ENCODE measurements around the gene STARD7.

STARD7 gene

DNA sequence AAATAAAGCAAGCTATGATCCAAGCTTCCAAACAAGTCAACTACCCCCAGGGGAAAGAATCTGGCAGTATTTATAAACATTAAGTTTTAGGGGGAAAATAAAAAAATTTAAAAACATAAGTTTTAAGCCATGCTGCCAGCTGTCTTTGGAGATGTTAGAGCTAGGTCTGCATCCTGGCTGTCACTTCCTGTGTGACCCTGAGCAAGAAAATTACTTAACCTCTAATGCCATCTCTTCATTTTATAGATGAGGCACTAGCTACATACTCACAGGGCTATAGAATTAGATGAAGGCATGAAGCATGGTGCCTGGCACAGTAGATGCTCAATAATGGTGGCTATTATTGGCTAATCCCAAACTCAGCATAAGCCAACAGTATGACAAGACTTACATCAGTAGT, 28.1 kb downstream of the STARD7 start:
- H3K4me3 ChIP-seq (ENCODE audit: control insufficient read depth, low read depth, low read length) = no peak overlapping the region
- DNase-seq (ENCODE audit: low read depth) = no peak
- TF ChIP-seq, protein P1, sequence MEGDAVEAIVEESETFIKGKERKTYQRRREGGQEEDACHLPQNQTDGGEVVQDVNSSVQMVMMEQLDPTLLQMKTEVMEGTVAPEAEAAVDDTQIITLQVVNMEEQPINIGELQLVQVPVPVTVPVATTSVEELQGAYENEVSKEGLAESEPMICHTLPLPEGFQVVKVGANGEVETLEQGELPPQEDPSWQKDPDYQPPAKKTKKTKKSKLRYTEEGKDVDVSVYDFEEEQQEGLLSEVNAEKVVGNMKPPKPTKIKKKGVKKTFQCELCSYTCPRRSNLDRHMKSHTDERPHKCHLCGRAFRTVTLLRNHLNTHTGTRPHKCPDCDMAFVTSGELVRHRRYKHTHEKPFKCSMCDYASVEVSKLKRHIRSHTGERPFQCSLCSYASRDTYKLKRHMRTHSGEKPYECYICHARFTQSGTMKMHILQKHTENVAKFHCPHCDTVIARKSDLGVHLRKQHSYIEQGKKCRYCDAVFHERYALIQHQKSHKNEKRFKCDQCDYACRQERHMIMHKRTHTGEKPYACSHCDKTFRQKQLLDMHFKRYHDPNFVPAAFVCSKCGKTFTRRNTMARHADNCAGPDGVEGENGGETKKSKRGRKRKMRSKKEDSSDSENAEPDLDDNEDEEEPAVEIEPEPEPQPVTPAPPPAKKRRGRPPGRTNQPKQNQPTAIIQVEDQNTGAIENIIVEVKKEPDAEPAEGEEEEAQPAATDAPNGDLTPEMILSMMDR (IDR thresholded peaks at IDR 0.05; ENCODE audit: control insufficient read depth, insufficient read depth, low read depth, low read length, missing control alignments) = no peak

DNA sequence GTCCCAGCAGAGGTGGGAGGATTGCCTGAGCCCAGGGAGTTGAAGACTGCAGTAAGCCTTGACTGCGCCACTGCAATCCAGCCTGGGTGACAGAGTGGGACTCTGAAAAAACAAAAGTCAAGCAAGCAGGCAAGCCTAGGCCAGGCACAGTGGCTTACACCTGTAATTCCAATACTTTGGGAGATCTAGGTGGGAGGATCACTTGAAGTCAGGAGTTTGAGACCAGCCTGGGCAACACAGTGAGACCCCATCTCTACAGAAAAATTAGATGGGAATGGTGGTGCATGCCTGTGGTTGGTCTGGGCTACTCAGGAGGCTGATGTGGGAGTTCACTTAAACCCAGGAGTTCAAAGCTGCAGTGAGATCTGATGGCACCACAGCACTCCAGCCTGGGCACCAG, 28.6 kb downstream of the STARD7 start:
- H3K4me3 ChIP-seq (ENCODE audit: control insufficient read depth, low read depth, low read length) = no peak overlapping the region
- no peak for DNase-seq (ENCODE audit: low read depth)
- TF ChIP-seq, protein P1 (IDR thresholded peaks at IDR 0.05; ENCODE audit: control insufficient read depth, insufficient read depth, low read depth, low read length, missing control alignments) = no peak

DNA sequence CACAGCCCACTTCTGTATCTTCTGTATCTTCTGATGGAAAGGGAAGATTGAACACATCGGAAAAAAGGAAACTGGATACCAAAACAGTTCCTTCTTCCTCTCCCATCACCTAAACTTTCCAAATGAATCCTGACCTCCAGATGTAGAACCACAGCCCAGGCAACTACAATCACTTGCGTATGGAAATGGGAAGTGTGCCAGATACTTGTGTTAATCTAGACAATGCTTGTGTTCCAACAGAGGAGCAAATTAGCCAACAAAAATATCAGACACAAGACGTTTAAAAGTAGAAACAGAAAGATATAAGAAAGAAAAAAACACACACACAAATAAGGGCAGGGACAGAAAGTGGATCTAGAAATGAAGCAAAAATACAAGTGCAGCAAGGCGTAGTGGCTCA, 32.0 kb downstream of the STARD7 start:
- TF ChIP-seq, protein P1 (IDR thresholded peaks at IDR 0.05; ENCODE audit: control insufficient read depth, insufficient read depth, low read depth, low read length, missing control alignments) = no peak
- no peak for DNase-seq (ENCODE audit: low read depth)
- no peak overlapping the region for H3K4me3 ChIP-seq (ENCODE audit: control insufficient read depth, low read depth, low read length)

DNA sequence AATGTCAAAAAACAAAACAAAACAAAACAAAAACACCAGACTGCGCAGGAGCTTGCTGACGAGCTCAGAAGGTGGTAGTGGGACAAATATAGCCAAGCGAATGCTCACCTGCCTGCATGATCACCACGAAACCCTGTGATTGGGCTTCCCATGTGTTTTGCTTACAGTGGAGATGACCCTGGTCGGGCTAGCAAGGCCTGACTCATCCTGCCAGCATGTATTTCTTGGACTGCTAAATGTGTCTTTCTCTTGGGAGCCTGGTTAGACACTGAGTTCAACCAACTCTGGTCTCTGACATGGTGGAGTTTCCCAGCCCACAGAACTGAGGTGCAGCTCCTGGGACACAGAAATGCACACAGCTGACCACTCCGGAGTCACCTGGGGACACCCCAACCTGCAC, 32.7 kb downstream of the STARD7 start:
- DNase-seq (ENCODE audit: low read depth) = peak; percentile 7
- H3K4me3 ChIP-seq (ENCODE audit: control insufficient read depth, low read depth, low read length) = no peak overlapping the region
- TF ChIP-seq, protein P1 (IDR thresholded peaks at IDR 0.05; ENCODE audit: control insufficient read depth, insufficient read depth, low read depth, low read length, missing control alignments) = no peak

DNA sequence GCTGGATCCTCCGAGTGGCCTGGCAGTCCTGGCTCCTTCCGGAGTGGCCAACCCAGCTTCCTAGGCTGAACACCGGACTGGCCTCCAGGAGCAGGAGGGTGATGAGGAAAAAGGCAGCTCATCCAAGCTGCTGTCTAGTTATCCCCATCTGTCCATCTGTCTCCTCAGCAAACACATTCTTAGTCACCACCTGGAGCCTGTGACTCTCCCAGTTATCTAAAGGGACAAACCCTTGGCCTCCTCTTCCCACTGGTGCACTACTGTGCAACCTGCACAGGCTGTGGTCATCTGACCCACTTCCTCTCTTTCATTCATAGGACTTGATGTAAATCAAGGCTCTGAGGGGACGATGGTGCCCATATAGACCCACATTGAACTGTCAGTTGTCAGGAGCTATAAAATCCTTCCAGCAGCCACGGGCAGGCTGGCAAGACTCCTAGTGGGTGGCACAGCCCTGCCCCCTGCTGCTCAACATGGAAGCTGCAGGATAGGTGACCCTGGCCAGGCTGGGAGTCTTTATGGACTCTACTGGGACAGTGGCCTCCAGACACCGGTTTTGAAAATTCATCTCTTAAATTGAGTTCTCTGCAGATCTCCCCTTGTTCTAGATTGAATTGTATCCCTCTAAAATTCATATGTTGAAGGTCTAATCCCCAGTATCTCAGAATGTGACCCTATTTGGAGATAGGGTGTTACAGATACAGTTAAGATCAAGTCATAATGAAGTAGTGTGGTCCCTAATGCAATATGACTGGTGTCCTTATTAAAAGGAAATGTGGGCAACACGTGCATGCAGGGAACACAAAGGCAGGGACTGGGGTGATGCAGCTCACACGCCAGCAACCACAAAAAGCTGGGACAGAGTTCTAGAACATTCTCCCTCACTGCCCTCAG, 34.1 kb downstream of the STARD7 start:
- TF ChIP-seq, protein P1 (IDR thresholded peaks at IDR 0.05; ENCODE audit: control insufficient read depth, insufficient read depth, low read depth, low read length, missing control alignments) = peak; percentile 92
- DNase-seq (ENCODE audit: low read depth) = peak; percentile 3
- no peak overlapping the region for H3K4me3 ChIP-seq (ENCODE audit: control insufficient read depth, low read depth, low read length)

DNA sequence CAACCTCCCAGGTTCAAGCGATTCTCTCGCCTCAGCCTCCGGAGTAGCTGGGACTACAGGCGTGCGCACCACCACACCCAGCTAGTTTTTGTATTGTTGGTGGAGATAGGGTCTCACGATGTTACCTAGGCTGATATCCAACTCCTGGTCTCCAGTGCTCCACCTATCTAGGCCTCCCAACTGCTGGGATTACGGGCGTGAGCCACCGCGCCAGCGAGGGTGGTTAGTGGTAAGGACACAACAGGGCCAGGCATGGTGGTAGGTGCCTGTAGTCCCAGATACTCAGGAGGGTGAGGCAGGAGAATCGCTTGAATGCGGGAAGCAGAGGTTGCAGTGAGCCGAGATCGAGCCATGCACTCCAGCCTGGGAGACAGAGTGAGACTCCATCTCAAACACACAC, 36.8 kb downstream of the STARD7 start:
- DNase-seq (ENCODE audit: low read depth) = no peak
- no peak overlapping the region for H3K4me3 ChIP-seq (ENCODE audit: control insufficient read depth, low read depth, low read length)
- TF ChIP-seq, protein P1 (IDR thresholded peaks at IDR 0.05; ENCODE audit: control insufficient read depth, insufficient read depth, low read depth, low read length, missing control alignments) = no peak

Measured in AG09309 (cell line).